Panc1 (cell line): ENCODE measurements around the gene SMIM43. TPM values are rescaled to one million over a fixed set of nuclear protein-coding genes. Genes with fewer than 3 reads are reported as not detected.

Experiments
- ATAC-seq: fragments of 200-7000 bp; cut with Tn5 transposase; 2 replicates; pipeline ENCODE4 v1.9.1; 2020; ENCODE audit warnings: mild to moderate bottlenecking, moderate library complexity
- BruUV-seq: library from RNA; stranded (reverse); fragments of 400-500 nt; replicated peaks from 2 replicates; lab custom pipeline; 2021; lab: Mats Ljungman, UMichigan
- CTCF ChIA-PET: fragments of 300-600 bp; sonication (Branson Sonifier 250); formaldehyde crosslinking; loops from one replicate; lab custom pipeline; 2022; ENCODE audit warnings: antibody characterized with exemption; lab: Charles Lee
- POLR2A ChIA-PET: fragments of 300-600 bp; sonication (Branson Sonifier 250); formaldehyde crosslinking; loops from one replicate; lab custom pipeline; 2022; ENCODE audit warnings: antibody characterized with exemption; lab: Charles Lee
- DNase-seq: peaks from one replicate; pipeline ENCODE4 v3.0.0-alpha.2; 2010; ENCODE audit warnings: low read depth, low spot score
- H3K27ac ChIP-seq: 2 replicates; pipeline ENCODE4 v1.5.1; 2011; ENCODE audit warnings: mild to moderate bottlenecking, low read length, inconsistent platforms
- H3K27me3 ChIP-seq: fragments of 200-500 bp; sonication (Bioruptor generic); 2 replicates; pipeline ENCODE4 v1.6.0; 2014; ENCODE audit warnings: low read length, inconsistent platforms; ENCODE audit not compliant: control insufficient read depth, insufficient read depth
- H3K36me3 ChIP-seq: fragments of 200-500 bp; sonication (Bioruptor generic); 2 replicates; pipeline ENCODE4 v1.5.1; 2014; ENCODE audit warnings: inconsistent platforms, mild to moderate bottlenecking, low read length, moderate library complexity; ENCODE audit not compliant: control insufficient read depth, insufficient read depth
- H3K4me1 ChIP-seq: 2 replicates; pipeline ENCODE4 v1.5.1; 2011; ENCODE audit warnings: inconsistent platforms, mild to moderate bottlenecking, low read length, moderate library complexity; ENCODE audit not compliant: control insufficient read depth, insufficient read depth
- H3K4me3 ChIP-seq, 2 experiments: 2 replicates each; pipeline ENCODE4 v1.5.1; 2011 to 2012; ENCODE audit warnings: low read depth in 2 of 2, low read length in 2 of 2, mild to moderate bottlenecking in 2 of 2, inconsistent platforms in 1 of 2, moderate library complexity in 1 of 2
- H3K9me3 ChIP-seq: fragments of 200-500 bp; sonication (Bioruptor generic); 2 replicates; pipeline ENCODE4 v1.5.1; 2014; ENCODE audit warnings: low read depth, mild to moderate bottlenecking, inconsistent platforms, low read length, moderate library complexity; ENCODE audit not compliant: control insufficient read depth, insufficient read depth
- CTCF ChIP-seq: fragments of 450-650 bp; IDR thresholded peaks from 2 replicates; pipeline ENCODE4 v1.5.1; 2017; ENCODE audit warnings: mild to moderate bottlenecking
- POLR2AphosphoS5 ChIP-seq: IDR thresholded peaks from 2 replicates; pipeline ENCODE4 v1.6.1; 2012; ENCODE audit warnings: mild to moderate bottlenecking, low read depth, low read length, moderate library complexity
- REST ChIP-seq, 2 experiments: IDR thresholded peaks; 2 replicates each; pipeline ENCODE4 v1.6.1; 2011 to 2012; ENCODE audit warnings: low read depth in 2 of 2, control low read depth in 1 of 2, low read length in 1 of 2, mild to moderate bottlenecking in 1 of 2, moderate library complexity in 1 of 2; ENCODE audit not compliant: insufficient read depth in 1 of 2
- SIN3A ChIP-seq: IDR thresholded peaks from 2 replicates; pipeline ENCODE4 v1.6.1; 2012; ENCODE audit warnings: low read depth, mild to moderate bottlenecking, low read length, moderate library complexity, borderline replicate concordance; ENCODE audit not compliant: insufficient read depth
- TCF7L2 ChIP-seq: IDR thresholded peaks from 2 replicates; pipeline ENCODE4 v1.6.1; 2011; ENCODE audit warnings: mild to moderate bottlenecking, low read depth, low read length, inconsistent platforms
- in situ Hi-C: cut with HindIII; loops from 2 replicates; pipeline ENCODE4 v1.10.0; 2016; ENCODE audit warnings: low sequenced_read_pairs, low pct_unique_long_range_greater_than_20kb
- intact Hi-C: fragments of 100-400 bp; cut with micrococcal nuclease; formaldehyde crosslinking; loops from one replicate; pipeline ENCODE4 v1.10.0; 2022; ENCODE audit not compliant: unreplicated experiment
- total RNA-seq: library from RNA; stranded (reverse); gene quantifications from one replicate; pipeline ENCODE4 v1.2.1, GENCODE V29; 2021; ENCODE audit not compliant: unreplicated experiment

The SMIM43 gene
- total RNA-seq, 1 experiment from 2014 or later: not detected

- no peak for ATAC-seq
- Histone ChIP-seq H3K9me3 (no peaks in the 10 kb centered on the region), H3K27me3 (peaks cover 5% of the 10 kb centered on the region), H3K4me1 (no peaks in the 10 kb centered on the region), H3K36me3 (no peaks in the 10 kb centered on the region), H3K4me3 (no peak overlapping the region), H3K27ac (no peak overlapping the region)
- intact Hi-C loops: no loop called here
- no peak for DNase-seq
- TF ChIP-seq TCF7L2 (no peak), POLR2AphosphoS5 (no peak), SIN3A (no peak), REST (IDR thresholded peaks at IDR 0.05; ENCODE audit: insufficient read depth in 1 of 2, low read depth in 2 of 2, low read length in 1 of 2) (no peak), CTCF (no peak)
- in situ Hi-C loops: no loop called here
- POLR2A ChIA-PET: no interaction called here
- CTCF ChIA-PET: no interaction called here
- BruUV-seq: no TSS peak
Observed at GRCh38 chr4:121790976-121791375, 26.0 kb upstream of the SMIM43 start.

GRCh38 chr4:121789960-121790829 lies 25.2 kb upstream of the SMIM43 start:
- H3K36me3 ChIP-seq: no peaks in the 10 kb centered on the region
- H3K27ac ChIP-seq: no peak overlapping the region
- H3K27me3 ChIP-seq: peaks cover 5% of the 10 kb centered on the region
- H3K4me3 ChIP-seq: no peak overlapping the region
- ChIA-PET POLR2A (no interaction called here), CTCF (no interaction called here)
- H3K9me3 ChIP-seq: no peaks in the 10 kb centered on the region
- ATAC-seq (no peak), DNase-seq (no peak)
- intact Hi-C loops: no loop called here
- in situ Hi-C loops: no loop called here
- no peaks in the 10 kb centered on the region for H3K4me1 ChIP-seq
- TF ChIP-seq CTCF (no peak), SIN3A (no peak), TCF7L2 (no peak), POLR2AphosphoS5 (no peak), REST (IDR thresholded peaks at IDR 0.05; ENCODE audit: insufficient read depth in 1 of 2, low read depth in 2 of 2, low read length in 1 of 2) (no peak)
- BruUV-seq: no TSS peak
